GOT3 (cell line): ENCODE measurements around the gene ART4.
A peak's percentile ranks its signal among the peaks of the same experiment; 100 is the strongest.

ENCODE experiments used
- DNase-seq: peaks from one replicate; lab custom pipeline; 2025; ENCODE audit warnings: mixed read lengths; lab: John Stamatoyannopoulos, UW

ART4 gene

DNA sequence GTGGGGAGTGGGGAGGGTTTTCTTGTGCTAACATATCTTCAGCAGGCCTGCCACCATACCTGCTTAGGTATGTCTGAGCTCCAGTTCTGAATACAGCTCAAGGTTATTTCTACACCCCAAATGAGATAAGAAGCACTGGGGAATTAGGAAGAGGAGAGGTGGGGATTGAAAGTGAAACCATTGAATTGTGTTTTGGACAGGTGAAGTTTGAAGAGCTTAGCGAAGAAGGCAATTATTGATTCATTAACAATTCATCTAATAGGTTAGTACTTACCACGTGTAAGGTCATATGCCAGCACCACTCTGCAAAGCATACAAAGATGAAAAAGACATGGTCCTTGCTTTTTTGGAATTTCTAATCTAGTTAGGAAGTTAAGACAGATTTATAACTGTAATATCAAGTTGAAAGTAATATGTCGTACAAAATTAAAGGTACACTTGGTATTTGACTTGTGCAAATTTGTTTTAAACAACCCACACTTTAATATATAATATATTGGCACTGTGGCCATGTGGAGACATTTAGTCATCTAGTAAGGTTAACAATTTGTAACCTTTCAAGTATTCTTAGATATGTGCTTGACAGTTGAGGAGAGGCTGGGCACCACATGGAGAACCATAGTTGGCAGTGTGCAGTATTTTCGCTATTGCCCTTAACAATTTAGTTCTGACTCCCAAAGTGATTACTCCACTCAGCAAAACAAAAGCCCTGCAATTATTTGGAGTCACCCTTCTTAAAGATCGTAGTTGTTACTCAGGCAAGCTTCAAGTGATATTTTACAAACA is 33.0 kb downstream of the ART4 start:
- DNase-seq: no peak

DNA sequence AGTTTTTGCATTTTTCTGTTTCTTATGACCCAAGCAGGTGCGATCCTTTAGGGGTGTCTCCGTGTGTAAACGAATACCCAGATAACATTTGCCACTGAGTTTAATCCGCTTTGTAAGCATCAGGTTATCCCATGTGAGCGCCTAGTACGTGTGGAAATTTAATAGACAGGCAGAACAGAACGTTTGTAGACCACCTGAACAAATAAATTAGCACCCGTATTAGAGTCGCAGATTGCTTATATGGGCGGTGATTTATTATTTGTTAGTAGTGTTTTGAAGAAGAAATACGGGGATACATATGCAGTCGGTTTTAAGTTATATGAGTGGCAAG is 39.5 kb downstream of the ART4 start:
- no peak for DNase-seq

DNA sequence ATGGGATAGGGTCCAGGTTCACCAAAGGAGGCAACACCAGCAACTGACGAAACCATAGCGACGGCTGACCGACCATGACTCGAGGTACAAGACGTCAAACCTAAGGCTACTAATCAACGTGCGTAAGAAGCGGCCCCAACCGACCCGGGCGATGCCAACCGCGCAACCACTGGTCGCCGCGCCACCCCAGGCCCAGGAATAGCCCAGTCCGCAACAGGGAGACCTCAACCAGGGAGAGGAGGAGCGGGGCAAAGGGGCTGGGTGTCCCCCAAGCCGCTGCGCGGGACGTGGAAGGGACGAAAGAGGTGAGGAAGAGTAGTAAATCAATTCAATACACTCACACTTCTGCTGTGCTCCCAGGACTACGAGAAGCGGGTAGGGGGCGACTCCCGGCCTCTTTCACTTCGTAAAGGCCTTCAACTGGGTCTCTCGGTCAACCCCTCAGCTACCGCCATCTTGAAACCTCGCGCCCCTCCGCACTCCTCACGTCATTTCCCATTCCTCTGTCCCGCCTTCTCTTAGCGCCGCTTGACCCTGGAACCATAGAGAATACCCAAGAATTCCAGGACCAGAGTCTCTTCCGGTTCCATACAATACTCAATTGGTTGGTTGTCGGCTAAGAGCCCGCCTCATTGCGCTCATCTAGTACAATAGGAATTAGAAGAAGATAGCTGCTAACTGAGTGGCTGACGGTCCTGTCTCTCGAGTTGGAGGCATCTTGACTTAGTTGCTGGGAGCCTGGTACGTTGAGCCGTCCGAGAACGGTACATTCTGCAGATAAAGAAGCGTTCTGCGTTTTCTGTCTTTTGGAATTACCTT is 40.1 kb downstream of the ART4 start, which contains the start of the genes C12orf60 and WBP11:
TSS of gene C12orf60 (plus strand) at position 660 of the 819 bp plus-strand sequence. CDS start 19,266 bp downstream, outside the sequence.
TSS of gene WBP11 (minus strand) at position 468 of the 819 bp plus-strand sequence. CDS start 2,095 bp downstream, outside the sequence.
- peak; percentile 74 for DNase-seq

DNA sequence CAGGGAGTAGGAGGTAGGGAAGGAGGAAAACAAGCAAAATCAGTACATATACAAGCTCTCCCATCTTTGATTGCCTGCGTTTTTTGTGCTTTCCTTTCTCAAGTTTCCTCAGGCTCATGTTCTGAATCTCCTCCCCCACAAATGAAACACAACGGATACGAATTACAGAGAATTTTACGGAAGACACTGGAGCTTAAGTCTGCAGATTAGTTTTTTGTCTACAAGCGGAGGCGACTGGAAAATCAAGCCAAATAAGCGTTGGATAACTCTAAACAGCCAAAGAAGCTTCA is 40.7 kb downstream of the ART4 start:
- DNase-seq: no peak

DNA sequence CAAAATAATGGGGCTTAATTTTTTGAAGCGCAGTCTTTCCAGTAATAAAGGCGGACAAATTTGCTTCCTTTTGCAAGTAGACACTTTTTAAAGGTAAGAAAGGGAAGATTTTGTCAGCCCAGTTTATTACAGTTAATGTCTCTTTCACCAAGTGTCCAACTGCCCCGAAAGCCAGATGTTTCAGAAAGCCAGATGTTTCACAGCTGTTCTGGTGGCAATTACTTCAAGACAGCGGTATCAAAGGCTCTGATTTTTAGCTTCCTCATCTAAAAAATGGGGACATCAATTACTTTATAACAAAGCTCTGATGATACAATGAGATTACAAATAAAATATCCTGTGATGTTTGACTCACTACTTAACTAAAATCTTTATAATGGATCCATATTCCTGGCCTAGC is 41.1 kb downstream of the ART4 start:
- DNase-seq: no peak

DNA sequence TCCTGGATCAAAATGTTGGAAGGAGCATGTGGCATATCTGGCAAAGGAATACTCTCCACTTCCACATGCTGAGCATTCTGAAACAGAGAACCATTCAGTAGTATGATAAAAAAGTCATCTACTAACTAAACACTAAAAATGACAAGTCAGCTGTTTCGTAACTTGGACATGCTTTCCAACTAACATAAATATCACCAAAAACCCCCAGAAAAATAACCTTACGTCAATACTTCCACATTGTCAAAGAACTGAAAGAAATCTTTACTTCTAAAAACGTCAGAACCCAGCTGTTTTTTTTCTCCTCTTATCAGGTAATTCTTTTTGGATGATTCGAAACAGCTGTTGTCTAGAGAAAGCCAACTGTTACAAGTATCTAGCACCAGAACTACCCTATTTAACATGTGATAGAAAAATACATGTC is 48.3 kb downstream of the ART4 start:
- no peak for DNase-seq

DNA sequence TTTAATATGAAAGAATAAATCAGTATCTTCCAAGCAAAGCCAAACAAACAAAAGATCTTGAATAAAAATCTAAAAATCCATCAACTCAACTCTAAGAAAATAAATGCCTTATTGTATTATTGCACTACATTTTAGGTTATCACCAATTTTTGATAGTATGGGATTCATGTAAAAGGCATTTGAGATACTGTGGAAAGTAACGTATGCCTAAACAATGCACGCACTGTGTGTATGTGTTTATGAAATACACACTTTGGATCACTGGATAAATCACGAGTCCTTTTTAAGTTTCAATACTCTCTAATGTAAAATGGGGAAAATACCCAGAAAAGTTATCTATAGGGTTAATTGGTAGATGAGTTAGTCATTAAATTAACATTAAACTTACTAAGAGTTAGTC is 57.8 kb downstream of the ART4 start:
- no peak for DNase-seq

DNA sequence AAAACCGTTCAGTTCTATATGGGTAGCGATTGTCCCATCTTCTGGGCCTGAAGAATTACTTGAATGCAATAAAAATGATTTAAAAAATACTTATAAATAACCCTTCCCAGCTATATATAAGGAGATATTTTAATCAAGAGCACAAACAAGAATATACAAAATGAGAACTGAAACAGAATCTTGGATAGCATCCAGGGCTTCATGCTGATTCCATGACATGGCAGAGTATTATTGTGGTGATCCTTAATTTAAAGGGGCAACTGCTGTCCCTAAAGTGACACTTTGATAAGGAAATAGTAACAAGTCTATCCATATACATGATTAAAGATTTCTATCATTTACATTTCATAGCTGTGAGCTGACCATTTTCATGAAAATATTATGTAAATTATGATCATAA is 58.9 kb downstream of the ART4 start:
- no peak for DNase-seq

DNA sequence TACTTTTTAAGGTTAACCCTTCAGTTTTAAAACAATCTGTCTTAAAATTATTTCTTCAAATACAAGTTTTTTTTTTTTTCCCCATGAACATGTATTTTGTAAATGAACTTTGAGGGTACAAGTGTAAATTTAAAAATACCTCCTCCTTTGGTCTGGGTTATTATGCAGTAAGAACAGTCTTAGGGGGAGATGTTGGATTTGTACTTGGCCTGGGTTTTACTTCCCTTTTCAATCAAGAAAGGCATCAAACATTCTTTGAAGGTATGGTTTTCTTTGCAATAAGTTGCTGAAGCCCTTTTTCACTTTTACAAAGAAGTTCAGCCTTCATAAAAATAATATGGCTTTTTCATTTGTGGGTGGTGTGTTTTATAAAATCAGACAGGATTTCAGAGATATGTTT is 60.6 kb downstream of the ART4 start:
- no peak for DNase-seq

DNA sequence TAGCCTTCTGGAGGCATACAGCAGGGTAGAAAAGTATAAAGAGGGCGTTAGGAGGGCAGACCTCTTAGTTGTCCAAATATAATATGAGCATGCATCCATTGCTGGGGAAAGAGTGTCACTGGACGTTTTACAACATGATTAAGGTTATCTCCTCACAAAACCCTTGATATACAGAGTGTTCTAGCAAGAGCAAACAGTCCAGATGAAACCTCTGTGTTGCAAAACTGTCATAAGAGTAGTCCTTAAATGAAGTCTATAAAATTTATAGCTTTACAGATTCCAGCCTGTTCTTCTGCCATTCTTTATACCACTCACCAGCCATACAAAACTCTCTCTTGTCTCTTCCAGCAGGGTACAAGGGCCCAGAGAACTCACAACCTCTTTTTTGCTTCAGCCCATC is 61.8 kb downstream of the ART4 start:
- DNase-seq: no peak

DNA sequence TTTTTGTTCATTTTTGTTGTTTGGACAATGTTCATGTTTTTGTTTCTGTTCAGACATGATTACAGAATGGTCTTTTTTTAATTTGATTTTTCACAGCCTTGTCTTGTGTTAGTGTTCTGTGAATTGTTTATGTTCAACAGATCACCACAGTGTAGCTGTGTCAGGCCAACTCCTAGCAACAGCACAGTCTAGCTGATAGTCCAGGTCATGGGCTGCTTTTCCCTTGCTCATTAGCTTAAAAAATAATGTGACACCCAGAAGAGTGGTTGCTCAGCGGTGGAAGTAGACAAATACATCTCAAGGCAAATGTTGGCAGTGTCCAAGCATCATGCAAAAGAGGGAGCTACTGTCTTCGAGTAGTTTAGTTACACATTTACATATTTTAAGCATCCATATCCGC is 62.5 kb downstream of the ART4 start:
- no peak for DNase-seq

DNA sequence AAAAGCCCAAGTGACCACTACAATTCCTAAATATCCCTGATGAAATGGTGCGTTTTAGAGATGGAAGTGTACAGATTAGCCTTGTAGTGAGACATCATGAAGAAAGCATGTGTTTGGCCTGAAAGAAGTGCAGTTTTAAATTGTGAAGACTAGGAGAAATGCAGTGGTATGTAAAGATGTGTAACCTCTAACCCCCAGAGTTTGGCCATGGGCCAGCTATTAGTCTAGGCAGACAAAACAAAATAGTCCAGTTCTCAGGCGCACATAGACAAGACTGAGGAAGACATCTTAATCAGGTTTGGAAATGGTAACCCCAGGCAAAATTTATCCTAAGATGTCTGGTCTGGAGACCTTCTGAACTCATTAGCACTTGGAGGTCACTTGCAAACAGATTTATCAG is 63.5 kb downstream of the ART4 start:
- no peak for DNase-seq

DNA sequence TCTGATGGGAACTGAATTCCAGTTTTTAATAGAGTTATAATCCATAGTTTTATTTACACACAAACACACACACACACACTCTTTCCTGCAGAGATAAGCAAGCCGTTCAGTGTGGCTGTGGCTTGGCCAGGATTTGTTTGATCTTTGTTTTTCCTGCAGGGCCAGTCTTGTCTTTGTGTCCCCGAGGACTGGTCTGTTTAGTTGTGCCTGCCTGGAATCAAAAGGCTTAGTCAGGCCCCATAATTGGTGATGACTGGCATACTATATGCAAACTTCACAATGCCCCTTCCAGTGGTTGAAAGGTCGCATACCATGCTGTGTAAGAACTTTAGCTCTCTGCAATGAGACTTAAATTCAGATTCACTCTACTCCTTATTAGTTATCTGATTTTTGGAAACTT is 66.1 kb downstream of the ART4 start:
- no peak for DNase-seq

DNA sequence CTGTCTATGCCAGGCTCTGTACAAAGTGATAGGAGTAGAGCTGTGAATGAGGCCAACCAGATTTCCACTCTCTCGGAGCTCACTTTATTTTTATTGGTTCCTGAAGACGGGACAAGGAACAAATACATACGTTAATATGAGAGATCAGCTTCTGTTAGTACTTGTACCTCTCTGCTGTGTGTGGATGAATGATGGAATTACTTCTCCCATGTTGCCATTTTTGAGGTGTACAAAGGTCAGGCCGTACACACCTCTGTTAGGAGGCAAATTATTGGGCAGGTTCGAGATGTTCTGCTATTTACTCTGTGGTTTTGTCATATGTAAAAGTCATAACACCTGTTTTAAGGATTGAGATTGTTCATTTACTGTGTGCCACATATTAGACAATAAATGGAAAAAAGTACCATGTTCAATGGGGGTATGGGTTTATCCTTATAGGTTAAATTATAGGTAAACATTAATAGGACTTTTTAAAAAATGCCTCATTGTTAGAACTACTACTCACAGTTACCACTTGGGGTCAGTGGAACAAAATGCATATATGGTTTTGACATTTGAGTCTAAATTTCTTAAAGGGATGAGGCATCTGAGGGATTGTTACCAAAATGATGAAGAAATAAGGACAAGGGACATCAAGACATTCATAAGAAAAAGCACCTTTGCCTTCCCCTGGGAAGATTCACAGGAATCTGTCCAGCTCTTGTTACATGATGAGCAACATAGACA is 66.9 kb downstream of the ART4 start:
- DNase-seq: no peak

DNA sequence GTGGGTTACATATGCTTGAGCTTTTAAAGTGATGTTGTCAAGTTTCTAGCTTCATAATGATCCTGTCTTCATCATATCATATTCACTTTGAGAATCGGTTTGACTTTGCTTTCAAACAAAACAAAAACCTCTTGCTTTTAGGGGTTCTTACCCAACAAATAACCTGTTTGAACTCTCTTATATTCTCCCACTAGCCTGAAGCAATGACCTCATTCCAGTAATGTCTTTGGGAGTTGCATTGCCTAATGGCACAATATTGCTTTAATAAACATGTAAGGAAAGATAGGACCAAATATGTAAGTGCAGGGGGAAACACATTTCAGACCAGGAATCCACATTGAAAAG is 67.7 kb downstream of the ART4 start:
- no peak for DNase-seq
